Measurements from ENCODE around the gene DNAI4. TPM values are rescaled to one million over a fixed set of nuclear protein-coding genes. Genes with fewer than 3 reads are reported as not detected.
A peak's percentile ranks its signal among the peaks of the same experiment; 100 is the strongest.

DNAI4 gene
- total and polyA plus RNA-seq, 9 of the 15 experiments (the other 6 are each of a cell fraction or from before 2014, with no cell fraction given): 0.57 to 4.8 (median 2.6) TPM; not detected in 1

GRCh38 chr1:66929999-66930822 lies 5.6 kb upstream of the DNAI4 start (continued):
- TF ChIP-seq TAF7 (tag; IDR thresholded peaks at IDR 0.05) (peak; percentile 52; the same call in 1 of the 2 replicates), STAT5B (CRISPR knock-in tag; IDR thresholded peaks at IDR 0.05) (no peak), SAP30 (IDR thresholded peaks at IDR 0.05; ENCODE audit: borderline replicate concordance, insufficient read depth, low read depth, low read length, poor library complexity, severe bottlenecking) (no peak), HLTF (IDR thresholded peaks at IDR 0.05) (no peak), FOXM1 (IDR thresholded peaks at IDR 0.05; ENCODE audit: low read depth) (peak; percentile 13; the same call in 1 of the 2 replicates), FOXM1 (CRISPR knock-in tag; IDR thresholded peaks at IDR 0.05; ENCODE audit: low read depth) (no peak), MBD2 (IDR thresholded peaks at IDR 0.05; ENCODE audit: borderline replicate concordance, low read depth) (peak; percentile 25; the same call in 1 of the 2 replicates), MAFK (IDR thresholded peaks at IDR 0.05; ENCODE audit: low read length) (no peak), ATF4 (CRISPR knock-in tag; IDR thresholded peaks at IDR 0.05) (no peak), PHF8 (IDR thresholded peaks at IDR 0.05; ENCODE audit: borderline replicate concordance, low read length) (peak; percentile 87), FOS (IDR thresholded peaks at IDR 0.05; ENCODE audit: extremely low read depth, insufficient read length) (no peak), PCBP1 (IDR thresholded peaks at IDR 0.05; ENCODE audit: low read depth, low read length, poor library complexity, severe bottlenecking) (peak; percentile 36), RAD51 (IDR thresholded peaks at IDR 0.05; ENCODE audit: borderline replicate concordance, low read depth) (no peak), HDAC2 (IDR thresholded peaks at IDR 0.05) (no peak), ZNF764 (CRISPR knock-in tag; IDR thresholded peaks at IDR 0.05; ENCODE audit: low read depth) (no peak), FUS (optimal IDR thresholded peaks at IDR 0.05; ENCODE audit: low read depth, low read length) (no peak), ZNF586 (CRISPR knock-in tag; conservative IDR thresholded peaks at IDR 0.05) (0 out of 2 replicates have a peak, but pooled peaks have one; percentile 66), ELF1 (tag; IDR thresholded peaks at IDR 0.05) (peak; percentile 88), PREB (CRISPR knock-in tag; IDR thresholded peaks at IDR 0.05) (no peak), PATZ1 (CRISPR knock-in tag; IDR thresholded peaks at IDR 0.05; ENCODE audit: borderline replicate concordance) (no peak; the same call in 1 of the 2 replicates), KLF1 (tag; IDR thresholded peaks at IDR 0.05) (peak; percentile 80), ATF2 (CRISPR knock-in tag; IDR thresholded peaks at IDR 0.05) (no peak), ZC3H11A (IDR thresholded peaks at IDR 0.05; ENCODE audit: low read depth, low read length) (no peak), POU5F1 (IDR thresholded peaks at IDR 0.05; ENCODE audit: borderline replicate concordance, low read depth, low read length, partially characterized antibody) (no peak)
